CD4-positive, alpha-beta T cell treated with Interleukin-1 beta for 1 hour (primary cell): ENCODE measurements around the gene ZNF296.
"Not testable (repeated sequence)": the region's sequence is repeated elsewhere in the genome, so short reads cannot be mapped to it uniquely, and the experiment has no call there.

Experiments used
- DNase-seq, 2 donors: peaks; one replicate each; pipeline ENCODE4 v3.0.0-alpha.2; 2020 to 2022

The ZNF296 gene

DNA sequence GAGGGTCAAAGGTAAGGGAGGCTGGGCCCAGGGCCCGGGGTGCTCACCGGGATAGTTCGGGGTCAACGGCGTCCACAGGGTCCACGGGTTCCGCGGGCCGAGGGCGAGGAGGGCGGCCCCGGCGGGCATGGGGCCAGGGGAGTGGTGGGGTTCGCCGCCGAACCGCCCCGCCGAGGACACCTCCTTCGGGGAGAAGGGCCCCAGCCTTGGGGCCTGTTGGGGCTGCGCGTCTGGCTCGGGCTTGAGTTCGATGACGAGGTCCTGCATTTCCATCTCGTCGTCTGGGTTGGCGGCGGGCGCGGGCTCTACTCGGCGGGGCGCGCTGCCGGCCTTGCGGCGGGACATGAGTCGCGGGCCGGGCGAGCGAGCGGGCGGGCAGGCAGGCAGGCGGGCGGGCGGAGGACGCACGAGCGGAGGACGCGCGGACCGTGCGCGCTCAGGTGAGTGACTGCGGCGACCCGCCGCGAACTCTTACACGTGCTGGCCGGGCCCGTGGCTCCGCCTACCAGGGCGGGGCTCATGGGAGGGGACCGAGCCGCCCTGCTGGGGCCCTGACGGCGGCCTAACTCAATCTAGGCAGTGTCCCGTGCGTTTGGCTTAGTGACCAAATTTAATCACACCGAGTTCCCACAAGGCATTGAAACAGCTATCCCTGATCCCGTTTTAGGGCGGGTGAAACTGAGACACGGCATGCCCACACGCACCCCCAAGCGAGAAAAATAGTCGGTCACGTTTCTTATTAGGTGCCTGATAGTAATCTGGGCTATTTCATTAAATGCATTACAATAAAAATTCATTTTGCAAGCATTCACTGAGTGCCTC, at the start of gene ZNF296:
TSS of gene ZNF296 (minus strand) at position 450 of the 822 bp plus-strand sequence. CDS start at position 345, 105 bp downstream.
- peak; percentile 80 to 81 for DNase-seq

DNA sequence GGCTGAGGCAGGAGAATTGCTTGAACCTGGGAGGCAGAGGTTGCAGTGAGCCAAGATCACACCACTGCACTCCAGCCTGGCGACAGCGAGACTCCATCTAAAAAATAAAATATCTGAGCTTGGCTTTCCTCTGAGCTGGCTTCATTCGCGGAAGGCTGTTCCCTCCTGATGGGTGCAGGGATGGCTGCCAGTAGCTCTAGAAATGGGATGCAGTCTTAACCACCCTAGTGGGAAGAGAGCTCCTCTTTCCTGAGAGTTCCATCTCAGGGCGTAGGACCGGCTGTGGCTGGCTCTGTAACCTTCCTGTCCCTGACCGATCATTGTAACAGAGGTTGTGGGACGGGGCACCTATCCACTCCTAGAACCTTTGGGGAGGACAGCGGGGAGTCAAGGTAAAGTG, 49.1 kb upstream of the ZNF296 start:
- DNase-seq, result no peak

DNA sequence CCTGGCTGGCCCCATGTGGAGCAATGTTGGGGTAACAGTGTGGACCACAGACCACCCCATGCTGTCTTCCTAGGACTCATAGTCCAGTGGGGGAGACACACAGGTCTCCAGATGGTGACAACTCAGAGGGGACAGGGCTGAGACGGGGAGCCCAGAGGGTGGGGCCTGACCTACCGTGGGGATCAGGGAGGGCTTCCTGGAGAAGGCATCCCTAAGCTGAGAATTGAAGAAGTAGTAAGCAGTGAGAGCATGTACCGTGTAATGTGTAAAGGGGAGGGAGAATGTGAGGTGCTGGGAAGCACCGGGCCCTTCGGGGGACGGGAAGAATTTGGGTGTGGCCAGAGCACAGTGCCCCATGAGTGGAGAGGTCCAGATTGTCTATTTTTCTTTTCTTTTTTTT, 47.7 kb upstream of the ZNF296 start:
- DNase-seq, result no peak

DNA sequence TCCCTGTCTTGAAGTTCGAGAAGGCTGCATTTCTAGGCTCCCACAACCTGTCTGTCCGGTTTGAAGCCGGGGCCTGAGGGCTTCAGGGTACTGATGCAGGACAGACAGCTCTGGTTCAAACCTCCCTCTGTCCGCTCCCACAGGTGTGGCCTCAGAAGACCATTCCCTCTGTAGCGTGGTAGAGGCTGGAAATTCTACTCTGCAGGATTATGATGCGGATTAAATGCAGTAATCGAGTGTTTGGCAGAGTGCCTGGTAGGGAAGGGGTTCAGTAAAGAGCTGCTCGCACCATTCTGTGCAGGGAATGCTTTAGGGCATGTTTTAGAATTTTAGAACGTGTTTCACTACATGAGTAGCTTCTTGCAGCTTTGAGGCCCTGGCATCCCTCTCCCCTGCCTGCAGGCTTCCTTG, 47.2 kb upstream of the ZNF296 start:
- DNase-seq, result no peak

DNA sequence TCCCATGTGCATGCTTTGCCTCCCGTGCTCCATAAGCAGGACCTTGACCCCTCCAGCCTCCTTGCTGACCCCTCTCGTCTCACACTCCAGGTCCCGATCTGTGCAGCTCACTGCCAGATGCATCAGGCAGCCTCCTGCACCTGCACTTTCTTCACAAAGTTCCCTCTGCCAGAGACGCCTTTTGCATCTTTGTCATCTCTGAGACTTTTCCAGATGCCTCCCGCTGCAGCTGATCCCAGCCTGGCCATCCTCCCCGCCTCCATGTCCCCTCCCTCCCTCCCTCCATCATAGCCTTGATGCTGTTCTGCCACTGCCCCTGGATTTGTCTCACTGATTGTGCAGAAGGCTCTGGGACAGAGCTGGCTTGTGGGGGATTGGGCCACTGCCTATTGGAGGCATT, 46.6 kb upstream of the ZNF296 start:
- no peak for DNase-seq

DNA sequence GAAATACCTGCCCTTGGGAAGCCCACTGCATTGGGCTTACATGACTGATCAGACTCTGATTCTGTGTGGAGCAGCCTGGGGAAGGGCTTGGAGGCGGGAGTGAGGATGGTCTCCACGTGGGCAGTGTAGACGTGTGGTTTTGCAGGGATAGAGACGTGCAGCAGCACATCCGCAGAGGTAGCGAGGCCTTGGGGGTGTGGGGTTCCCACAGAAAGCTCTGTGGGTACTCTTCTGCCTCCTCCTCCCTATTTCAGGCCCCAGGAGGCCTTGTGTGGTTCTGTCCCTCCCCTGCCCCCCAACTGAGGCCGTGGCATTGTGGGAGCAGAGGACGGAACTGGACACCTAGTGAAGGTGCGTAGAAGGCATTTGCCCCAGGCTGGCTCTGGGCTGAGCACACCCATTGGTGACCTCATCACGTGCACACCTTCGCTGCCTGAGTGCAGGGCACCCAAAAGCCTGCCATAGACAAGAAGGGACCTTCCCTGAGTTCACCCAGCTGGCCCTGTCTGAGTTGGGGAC, 45.6 kb upstream of the ZNF296 start:
- DNase-seq, result no peak

DNA sequence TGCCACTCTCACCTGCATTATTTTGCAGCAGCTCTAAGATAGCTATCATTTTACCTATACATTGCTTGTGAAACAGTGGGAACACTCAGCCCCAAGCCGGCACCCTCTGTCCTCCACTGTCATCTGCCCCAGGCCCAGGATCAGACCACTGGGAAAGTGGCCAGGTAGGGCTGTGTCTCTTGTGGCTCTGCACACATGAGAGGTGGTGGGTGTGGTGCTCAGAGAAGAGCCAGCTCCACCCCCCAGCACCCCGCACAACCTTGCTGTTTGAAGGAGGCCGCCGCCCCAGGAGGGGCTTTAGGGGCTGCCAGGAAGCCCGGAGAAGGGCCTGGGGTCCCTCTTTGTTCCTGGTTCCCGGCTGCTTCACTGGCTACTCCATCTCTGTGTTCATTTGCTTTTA, 43.3 kb upstream of the ZNF296 start:
- no peak for DNase-seq

DNA sequence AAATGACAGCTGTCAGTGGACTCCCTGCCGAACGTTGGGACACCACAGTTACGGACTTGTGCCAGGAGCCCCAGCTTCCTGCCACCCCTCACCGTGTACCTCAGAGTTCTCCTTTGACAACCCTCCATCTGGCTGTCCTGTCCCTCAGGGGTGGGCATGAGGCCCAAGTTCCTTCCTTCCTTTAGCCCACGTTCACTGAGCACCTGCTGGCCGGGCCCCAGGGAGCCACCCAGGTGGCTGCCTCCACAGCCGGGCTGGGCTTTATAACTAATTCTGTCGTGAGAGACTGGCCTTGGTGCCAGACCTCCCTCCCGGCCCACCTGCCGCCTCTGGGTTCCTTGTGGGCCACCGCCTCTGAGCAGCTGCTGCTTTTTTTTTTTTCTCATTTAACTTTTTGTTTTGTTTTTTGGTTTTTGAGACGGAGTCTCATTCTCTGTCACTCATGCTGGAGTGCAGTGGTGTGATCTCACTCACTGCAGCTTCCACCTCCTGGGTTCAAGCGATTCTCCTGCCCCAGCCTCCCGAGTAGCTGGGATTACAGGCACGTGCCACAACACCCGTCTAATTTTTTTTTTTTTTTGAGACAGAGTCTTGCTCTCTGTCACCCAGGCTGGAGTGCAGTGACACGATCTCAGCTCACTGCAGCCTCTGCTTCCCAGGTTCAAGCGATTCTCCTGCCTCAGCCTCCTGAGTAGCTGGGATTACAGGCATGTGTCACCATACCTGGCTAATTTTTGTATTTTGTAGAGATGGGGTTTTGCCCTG, 42.5 kb upstream of the ZNF296 start:
- DNase-seq, result peak in 1 of 2 donors; percentile 14

DNA sequence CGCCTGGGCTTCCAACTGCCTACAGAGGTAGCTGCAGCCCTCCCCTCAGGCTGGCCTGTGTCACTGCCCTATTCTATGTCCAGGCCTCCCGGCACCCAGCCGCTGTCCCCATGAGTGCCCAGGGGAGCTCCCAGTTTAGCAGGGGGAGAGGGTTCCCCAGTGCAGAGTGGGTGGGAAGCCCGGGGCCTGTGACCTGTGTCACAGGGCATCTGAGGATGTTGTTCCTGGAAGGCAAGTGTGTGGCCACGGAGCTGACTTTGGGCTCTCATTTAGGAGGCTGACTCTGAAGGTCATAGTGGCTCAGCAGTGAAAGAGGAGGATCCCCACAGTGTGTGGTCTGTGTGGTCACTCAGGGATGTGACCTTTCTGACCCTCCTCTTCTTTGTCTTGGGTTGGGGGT, 41.8 kb upstream of the ZNF296 start:
- no peak for DNase-seq

DNA sequence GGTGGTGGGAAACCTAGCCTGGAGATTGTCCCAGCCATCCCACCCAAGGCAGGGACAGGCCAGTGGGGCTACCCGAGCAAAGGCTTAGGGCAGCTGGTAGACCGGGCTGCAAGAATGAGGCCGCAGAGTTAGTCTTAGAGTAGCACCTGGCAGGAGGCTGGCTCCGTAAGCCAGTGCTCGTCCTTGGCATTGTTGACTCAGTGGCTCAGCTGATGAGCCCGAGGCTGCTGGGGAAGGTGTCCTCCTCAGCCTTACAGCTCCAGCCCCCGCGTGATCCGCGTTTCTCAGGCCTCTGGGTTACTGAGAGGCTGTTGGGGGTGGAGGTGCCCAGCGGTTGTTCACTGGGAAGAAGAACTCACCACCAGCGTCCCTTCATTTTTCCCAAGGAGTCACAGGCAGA, 41.4 kb upstream of the ZNF296 start:
- no peak for DNase-seq

DNA sequence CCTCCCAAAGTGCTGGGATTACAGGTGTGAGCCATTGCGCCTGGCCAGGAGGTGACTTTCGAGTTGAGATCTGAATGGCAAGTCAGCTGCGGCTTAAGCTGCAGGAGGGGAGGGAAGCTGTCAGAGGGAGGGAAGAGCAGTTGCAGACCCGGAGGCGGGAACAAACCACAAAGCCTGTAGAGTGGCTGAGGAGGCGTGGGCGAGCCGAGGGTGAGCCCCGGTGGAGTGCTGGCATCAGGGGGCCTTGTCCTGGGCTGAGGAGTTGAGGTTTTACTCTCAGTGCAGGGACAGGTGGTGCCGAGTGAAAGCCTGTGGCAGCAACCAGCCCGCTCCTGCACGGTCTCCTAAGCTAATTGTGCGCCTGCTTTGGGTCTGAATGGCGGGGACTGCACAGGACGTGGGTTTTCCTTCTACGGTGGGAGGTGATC, 40.9 kb upstream of the ZNF296 start:
- DNase-seq, result peak; percentile 24 to 33

DNA sequence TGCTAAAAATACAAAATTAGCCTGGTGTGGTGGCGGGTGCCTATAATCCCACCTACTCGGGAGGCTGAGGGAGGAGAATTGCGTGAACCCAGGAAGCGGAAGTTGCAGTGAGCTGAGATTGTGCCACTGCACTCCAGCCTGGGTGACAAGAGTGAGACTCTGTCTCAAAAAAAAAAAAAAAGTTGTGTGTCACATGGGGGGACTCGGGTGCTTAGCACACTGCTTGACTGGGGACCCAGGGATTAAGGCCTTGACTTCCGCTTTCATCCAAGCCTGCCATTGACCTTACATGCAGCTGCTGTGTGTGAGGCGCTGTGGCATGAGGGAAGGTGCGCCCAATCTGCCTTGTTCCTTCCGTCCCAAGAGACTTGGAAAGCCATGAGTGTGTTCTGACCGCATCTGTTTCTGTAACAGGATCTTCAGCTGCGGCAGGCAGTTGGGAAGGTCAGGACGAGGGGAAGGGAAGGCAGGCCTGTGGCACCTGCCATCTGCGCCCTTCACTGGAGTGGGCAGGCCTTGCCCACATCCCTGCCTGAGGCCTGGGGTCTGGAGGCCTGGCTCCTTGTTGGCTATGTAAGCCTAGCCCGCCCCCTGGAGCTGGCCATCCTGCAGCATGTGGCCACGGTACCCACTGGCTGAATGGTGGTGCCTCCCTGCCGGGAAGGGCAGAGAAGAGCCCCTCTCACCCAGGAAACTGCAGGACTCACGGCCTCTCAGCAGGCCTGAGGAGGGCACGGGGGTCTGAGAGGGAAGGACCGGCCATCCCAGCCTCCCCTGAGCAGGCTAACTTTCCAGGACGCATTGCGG, 39.7 kb upstream of the ZNF296 start:
- DNase-seq, result peak in 1 of 2 donors; percentile 28

DNA sequence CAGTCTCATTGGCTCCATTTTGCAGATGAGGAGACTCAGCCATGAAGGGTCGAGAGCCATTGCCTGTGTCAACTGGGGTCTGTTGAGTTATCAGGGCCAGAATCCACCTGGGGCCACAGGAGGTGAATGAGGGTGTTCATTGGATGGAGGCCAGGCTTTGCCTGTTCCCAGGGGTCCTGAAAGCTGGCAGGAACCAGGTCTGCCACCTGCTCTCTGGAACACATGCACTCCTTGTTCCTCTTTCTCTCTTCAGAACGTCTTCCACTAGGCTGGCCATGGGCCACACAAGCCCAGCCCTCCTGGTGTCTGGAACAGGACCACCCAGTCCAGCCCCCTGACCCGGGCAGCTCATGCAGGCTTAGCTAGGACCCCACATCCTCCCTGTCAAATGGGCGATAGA, 37.8 kb upstream of the ZNF296 start:
- DNase-seq, result no peak

DNA sequence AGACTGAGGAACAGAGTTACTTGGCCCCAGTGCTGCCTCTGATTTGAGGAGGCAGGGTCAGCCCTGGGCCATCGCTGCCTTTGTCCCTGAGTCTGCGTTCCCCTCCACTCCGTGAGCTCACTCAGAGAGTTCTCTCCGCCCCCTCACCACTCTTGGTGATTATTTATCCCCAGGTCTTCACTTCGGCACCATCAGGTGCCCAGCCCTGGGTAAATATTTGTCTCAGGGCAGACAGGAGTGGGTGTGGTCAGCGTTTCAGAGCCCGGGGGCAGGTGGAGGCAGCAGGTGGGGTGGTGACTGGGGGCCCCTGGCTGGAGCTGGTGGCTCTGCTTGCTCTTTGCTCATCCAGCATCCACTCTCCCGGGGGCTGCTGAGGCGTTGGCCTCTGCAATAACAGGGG, 37.4 kb upstream of the ZNF296 start:
- no peak for DNase-seq

DNA sequence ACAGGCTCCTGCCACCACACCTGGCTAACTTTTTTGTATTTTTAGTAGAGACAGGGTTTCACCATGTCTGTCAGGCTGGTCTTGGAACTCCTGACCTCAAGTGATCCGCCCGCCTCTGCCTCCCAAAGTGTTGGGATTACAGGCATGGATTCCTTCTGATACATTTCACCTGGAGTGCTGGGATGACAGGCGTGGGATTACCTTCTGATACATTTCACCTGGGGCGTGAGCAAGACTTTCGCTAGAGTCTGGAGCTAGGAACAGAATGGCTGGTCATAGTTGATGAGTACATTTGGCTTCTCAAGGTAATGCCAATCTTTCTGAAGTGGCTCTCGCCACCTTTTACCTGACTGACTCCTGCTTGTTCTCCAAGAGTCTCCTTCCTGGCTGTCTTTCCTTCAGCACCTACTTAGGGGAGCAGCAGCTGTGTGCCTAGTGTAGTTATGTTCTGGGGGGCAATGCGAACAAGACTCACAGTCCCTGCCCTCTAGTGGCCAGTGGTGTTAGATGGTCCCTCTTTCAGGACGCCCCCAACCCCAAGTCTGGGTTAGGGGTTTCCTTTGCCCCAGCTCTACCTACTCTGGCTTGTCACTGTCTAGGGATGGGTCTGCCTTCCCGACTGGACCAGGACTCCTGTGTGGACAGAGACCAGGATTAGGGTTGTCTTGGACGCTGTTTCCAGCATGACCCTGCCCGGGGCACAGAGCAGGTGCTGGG, 36.0 kb upstream of the ZNF296 start:
- DNase-seq, result no peak

DNA sequence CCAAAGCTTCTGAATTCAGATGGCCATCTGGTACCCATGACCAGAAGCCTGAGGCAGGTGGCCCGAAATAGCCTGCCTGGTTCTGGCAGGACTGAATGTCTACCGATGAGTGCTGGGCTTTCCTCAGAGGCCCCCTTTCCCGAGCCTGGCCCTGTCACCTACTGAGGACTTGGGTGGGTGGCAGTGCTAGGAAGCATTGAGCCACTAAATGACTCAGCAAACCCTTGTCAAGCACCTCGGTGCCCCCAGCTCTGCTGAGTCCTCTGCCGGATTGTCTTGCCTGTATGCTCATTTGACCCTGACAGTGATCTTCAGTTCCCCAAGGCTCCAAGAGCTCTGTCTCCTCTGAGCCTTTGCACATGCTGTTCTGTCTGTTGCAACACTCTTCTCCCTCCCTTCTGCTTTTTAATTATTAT, 34.6 kb upstream of the ZNF296 start:
- DNase-seq, result no peak

DNA sequence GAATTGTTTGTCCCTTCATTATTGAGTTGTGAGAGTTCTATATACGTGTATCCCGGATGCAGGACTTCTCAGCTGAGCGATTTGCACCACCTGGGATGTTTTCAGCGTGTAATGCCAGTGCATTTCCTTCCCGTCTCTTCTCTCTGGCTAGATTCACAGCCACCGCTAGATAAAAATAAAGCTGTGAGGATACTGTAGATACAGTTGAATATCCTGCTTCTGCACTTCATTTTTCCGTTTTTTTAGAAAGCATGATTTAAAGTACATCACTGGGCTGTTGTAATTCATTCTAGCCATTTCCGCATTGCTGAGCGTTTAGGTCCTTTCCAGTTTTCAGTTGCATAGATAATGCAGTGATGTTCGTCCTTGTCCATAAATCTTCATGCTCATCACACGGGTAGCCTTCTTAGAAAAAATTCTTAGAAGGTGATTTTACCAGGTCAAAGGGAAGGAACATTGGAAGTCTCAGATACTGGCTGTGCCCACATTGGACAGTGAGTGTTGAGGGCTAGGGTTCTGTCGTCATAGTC, 31.4 kb upstream of the ZNF296 start:
- DNase-seq, result no peak

DNA sequence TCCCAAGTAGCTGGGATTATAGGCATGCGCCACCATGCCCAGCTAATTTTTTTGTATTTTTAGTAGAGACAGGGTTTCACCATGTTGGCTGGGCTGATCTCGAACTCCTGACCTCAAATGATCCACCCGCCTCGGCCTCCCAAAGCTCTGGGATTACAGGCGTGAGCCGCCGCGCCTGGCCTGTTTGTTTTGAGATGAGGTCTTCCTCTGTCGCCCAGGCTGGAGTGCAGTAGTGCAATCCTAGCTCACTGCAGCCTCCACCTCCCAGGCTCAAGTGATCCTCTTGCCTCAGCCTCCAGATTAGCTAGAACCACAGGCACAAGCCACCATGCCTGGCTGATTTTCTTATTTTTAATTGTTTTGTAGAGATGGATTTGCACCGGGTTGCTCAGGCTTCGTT, 30.1 kb upstream of the ZNF296 start:
- not testable (repeated sequence) for DNase-seq

DNA sequence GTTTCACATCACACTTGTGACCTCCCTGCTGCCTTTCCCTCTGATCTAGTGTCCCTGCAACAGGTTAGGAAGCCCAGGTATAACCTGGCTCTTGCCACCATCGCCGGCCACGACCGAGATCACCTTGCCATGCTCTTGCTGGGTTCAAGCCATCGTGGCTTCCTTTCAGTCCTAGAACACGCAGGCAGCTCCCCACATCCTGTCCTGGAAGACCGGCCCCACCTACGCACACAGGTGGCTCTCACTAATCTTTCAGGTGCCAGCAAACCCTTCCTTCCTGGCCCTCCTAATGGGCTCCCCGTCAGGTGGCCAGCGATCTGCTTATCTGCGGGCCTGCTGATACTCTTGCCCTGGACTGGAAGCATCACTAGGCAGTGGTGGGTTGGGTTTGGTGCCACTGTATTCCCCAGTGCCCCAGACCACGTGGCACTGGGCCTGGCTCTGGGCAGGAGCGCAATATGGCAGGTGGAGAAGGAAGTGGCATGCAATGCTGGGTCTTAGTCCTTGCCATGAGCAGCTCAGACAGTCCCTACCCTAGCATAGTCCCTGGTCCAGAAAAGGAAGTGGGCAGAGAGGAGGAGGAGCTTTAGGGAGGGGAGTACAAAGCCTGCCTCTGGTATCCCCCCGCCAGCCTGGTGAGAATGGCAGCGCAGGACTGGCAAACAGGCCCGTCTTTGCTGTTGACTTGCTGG, 28.5 kb upstream of the ZNF296 start:
- DNase-seq, result no peak

DNA sequence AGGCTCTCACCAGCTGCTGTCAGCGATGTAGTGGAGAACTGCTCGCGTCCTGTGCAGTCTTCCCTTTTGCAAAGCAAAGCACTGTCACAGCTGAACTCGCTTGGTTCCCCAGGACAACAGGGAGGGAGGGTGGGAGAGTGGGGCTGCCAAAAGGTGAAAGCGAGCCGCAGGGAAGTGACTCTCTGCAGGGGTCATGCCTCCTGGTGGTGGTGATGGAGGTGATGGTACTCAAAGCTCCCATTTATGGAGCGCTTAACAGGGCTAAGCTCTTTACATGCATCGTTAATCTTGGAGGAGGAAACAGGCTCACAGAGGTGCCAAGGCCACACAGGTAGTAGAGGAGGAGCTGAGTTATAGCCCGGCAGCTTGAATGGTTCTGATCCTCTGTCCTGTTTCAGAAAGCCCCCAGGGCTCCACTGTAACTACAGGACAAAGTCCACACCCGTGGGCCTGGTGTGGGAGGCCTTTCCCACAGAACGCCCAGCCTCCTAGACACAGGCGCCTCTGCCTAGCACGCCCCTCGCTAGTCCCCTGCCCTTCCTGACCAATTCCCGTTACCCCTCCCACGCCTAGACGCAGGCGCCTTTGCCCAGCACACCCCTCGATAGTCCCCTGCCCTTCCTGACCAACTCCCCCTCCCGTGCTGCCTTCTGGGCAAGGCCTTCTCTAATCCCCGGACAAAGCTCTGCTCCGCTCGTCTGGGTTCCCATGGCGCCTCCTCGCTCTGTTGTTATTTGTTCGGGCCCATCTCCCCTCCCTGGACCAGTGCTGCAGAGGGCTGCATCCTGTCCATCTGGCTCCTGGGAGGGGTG, 27.4 kb upstream of the ZNF296 start:
- DNase-seq, result peak in 1 of 2 donors; percentile 9

DNA sequence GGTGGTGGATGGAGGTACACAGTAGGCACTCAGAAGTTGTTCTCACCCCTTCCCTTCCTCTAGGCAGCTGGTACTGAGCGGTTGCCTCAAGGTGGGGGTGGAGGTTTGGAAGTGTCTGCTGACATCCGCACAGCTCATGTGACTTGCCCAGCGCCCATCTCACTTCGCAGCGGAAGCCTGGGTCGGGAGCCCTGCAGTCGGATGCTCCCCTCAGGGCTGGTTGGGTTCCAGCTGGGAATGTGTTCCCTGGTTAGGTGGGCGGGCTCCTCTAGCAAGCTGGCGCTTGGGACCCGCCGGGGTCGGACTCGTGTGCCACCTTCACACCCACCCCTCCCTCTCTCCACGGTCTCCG, 26.9 kb upstream of the ZNF296 start:
- DNase-seq, result peak; percentile 51 to 53
